NCI-H1417 (cell line): ENCODE measurements around the gene USB1.

Experiments
- DNase-seq, 3 experiments: peaks; one replicate each; lab custom pipeline; 2025; lab: John Stamatoyannopoulos, UW

The USB1 gene

DNA sequence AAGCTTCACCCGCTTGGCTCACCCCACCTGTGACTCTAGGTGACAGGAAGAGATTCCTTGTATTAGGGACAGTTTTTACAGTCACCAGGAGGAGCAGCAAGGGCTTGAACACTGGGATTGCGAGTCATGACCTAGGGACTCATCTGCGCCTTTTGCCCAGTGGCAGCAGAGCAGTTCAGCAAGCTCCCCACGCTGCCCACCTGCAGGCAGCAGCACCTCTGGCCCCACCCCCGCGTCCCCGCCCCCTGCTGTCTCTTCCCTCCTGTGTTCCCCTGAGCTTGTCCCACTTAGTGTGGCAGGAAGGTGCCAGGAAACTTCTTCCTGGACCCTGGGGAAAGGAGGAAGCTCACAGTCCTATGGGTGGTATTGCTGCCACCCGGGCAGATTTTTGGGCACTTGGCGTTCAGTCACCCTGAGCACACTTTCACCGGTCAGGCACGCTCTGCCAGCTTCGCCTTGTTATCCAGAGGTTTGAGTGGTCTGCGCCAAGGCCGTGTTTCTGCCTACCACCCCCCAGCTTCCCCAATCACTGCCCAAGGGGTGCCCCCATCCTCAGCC, 33.0 kb downstream of the USB1 start:
- no peak for DNase-seq

DNA sequence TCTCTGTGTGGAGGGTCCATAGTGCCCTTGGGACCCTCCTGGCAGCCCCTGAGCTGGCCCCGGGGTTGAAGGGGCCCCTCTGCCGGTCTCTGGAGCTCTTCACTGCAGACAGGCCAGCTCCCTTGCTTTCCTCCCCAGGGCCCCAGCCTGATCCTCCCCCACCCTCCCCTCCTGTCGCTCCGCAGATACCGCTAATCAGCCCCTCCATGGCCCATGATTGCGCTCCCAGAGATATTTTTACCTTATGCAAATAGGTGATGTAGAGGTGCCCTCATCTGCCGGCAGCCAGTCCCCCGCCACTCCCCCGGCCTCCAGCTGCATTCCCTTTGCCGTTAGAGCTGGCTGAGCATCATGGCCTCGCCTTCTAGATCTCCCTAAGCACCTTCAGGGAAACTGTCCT, 33.6 kb downstream of the USB1 start:
- peak in 1 of 3 experiments; percentile 6 for DNase-seq

DNA sequence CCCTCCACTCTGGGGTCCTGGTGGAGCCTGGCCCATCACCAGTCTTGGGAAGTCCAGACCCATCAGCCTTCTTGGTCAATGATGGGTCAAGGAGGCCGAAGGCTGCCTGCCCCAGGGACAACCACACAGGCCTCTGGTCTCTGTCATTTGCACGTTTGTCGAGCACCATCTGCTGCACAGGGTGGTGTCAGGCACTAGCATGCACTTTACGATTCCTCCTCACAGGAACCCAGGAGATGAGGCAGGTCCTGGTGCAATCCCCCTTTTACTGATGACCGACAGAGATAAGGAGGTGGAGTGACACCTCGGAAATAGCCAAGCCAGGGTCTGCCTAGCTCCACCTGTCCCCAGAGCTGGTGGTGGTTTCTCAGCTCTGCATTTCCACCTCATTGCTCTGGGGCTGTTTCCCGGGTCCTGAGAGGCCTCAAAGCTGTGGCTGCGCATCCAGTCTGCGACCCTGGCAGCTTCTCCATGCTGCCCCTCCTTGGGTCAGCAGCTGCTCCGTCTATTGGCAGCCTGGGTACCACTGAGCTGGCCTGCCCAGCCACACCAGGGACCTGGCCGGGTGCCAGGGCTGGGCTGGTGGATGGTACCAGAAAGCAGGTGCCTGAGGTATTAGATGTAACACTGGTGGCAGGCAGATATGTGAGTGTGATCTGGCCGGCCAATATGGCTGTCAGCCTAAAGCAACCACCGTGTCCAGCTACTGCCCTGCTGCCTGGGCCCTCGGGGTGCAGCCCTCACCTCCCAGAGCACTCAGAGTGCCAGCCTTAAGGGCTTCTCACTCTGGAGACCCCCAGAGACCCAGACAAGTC, 34.4 kb downstream of the USB1 start:
- peak in 2 of 3 experiments; percentile 19 to 55 for DNase-seq

DNA sequence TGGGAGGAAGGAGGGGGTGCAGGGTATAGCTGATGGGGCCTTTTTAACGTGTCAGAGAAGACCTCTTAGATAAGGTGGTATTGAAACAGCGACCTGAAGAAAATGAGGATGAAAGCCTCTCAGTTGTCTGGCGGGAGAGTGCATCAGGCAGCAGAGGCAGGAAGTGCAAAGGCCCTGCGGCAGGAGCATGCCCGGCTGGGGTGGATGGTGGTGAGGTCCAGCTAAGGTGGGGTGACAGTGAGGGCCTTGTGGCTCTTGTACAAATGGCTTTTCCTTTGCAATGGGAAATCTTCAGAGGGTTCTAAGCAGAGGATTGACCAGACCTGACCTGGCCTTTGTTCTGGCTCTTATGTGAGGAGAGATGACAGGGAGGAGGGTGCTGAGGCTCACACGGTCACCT, 35.7 kb downstream of the USB1 start:
- DNase-seq = no peak

DNA sequence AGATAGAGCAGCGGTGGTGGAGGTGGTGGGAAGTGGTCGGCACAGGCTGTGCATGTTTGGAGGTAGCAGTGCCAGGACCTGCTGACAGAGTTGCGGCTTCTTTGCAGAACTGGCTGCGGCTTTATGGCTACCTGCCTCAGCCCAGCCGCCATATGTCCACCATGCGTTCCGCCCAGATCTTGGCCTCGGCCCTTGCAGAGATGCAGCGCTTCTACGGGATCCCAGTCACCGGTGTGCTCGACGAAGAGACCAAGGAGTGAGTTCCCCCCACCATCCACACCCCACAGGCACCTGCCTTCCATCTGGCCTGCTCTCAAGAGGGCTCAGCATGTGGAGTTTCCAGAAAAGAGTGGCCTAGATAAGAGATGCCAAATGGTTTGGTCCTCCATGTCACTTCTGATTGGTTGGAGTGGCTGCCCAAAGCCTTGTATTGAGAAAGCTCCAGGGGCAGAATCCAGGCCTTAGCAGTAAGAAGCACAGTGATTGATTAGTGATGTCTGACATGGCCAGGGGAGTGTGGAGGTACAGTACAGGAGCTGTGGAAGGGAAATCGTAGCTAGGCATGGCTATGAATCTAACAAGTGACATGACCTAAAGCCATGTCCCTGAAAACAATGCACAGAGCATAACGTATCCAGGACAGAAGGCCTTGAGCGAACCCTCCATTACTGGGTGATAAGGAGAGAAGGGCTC, 36.3 kb downstream of the USB1 start:
- DNase-seq = no peak

DNA sequence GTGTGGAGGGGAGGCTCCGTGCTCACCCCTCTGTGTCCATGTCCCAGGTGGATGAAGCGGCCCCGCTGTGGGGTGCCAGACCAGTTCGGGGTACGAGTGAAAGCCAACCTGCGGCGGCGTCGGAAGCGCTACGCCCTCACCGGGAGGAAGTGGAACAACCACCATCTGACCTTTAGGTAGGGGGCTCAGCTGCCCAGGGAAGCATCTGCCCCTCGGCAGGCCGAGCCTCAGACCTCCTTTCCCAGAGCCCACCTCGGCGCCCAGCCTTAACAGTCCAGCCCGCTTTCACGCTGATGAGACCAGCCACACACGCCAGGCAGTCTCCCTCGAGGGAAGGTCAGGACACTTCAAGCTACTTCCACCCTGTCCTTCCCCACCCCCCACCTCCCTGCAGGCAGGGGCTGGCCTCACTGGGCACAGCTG, 37.0 kb downstream of the USB1 start:
- no peak for DNase-seq

DNA sequence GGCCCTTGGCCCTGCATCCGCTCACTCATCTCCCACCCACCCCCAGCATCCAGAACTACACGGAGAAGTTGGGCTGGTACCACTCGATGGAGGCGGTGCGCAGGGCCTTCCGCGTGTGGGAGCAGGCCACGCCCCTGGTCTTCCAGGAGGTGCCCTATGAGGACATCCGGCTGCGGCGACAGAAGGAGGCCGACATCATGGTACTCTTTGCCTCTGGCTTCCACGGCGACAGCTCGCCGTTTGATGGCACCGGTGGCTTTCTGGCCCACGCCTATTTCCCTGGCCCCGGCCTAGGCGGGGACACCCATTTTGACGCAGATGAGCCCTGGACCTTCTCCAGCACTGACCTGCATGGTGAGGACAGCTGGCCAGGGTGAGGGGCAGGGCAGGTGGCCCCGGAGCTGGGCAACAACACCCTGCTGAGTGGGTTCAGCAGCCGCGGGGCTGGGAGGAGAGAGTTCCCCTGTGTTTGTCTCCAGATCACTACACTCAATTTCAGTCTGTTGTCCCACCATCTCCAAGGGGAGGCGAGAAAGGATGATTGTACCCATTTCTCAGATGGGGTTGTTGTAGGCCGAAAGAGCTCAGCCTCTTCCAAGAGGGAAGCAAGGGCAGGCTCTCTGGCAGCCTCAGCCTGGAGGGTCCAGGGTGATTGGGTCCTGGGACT, 38.8 kb downstream of the USB1 start:
- DNase-seq = no peak

DNA sequence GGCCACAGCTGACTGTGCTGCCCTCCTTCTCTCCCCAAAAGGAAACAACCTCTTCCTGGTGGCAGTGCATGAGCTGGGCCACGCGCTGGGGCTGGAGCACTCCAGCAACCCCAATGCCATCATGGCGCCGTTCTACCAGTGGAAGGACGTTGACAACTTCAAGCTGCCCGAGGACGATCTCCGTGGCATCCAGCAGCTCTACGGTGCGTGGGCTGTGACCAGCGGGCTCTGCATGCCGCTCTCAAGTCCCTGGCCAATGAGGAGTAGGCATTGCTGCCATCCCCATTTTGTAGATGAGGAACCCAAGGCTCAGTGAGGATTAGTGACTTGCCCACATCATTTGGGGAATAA, 39.3 kb downstream of the USB1 start:
- DNase-seq = no peak

DNA sequence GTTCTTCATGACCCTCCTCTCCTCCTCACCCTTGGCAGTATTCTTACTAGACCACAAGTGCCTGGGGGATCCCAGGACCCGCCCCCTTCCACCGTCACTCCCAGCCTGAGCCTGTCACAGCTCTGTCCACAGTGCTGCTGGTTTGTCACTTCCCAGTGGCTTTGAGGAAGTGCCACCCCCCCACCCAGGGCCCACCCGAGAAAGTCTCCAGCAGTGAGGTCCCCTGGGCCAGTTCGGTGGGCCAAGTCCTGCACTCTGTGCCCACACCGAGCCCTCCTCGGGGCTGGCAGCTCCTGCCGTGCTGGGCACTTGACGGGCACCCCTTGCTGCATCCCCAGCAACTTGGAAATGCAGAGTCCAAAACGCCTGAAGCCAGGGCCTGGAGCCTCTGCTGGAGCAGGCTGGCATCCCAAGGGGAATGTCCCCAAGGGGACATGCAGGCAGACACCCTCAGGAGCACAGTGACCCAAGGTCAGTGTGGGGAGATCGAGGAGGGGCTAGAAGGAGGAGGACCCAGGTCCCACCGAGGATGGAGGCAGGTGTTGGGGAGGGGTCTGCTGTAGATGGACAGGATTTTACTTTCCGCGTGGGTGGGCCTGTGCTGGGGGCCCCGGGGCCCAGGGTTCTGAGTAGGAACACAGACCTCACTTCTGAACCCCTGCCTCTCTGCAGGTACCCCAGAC, 39.9 kb downstream of the USB1 start:
- no peak for DNase-seq

DNA sequence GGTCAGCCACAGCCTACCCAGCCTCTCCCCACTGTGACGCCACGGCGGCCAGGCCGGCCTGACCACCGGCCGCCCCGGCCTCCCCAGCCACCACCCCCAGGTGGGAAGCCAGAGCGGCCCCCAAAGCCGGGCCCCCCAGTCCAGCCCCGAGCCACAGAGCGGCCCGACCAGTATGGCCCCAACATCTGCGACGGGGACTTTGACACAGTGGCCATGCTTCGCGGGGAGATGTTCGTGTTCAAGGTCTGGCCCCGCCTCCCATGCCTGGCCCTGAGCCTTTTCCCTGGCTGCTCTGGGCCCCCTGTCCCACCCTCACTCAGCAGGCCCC, 40.4 kb downstream of the USB1 start:
- DNase-seq = no peak

DNA sequence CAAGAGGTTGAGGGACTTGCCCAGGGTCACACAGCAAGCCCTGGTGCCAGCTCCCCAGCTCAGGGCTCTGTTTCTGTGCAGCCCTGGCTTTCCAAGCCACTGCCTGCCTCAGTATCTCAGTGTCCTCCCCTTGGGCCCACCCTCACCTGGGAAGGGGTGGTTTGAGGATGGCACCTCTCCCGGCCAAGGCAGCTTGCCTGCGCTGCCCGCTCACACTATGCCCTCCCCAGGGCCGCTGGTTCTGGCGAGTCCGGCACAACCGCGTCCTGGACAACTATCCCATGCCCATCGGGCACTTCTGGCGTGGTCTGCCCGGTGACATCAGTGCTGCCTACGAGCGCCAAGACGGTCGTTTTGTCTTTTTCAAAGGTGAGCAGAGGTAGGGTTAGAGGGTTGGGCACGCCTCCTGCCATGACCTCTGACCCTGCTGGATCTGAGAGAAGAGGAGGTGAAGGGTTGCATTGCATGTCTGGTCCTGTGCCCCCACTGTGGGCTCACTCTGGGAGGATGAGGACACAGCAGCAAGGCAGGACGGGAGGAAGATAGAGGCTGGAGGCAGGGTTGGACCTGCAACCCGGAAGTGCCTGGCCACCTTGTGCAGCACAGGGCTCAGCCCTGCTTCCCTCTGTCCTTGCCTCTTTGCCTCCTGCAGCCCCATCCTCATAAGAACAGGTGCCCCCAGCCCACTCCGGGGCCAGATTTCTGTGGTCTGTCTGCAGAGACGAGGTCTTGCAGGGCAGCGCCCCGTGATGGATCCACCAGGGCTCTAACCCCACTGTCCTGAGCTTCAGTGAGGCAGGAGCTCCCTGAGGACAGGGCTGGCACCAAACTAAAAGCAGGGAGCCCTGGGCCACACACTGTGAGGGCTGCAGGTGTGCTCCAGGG, 41.0 kb downstream of the USB1 start:
- DNase-seq = no peak

DNA sequence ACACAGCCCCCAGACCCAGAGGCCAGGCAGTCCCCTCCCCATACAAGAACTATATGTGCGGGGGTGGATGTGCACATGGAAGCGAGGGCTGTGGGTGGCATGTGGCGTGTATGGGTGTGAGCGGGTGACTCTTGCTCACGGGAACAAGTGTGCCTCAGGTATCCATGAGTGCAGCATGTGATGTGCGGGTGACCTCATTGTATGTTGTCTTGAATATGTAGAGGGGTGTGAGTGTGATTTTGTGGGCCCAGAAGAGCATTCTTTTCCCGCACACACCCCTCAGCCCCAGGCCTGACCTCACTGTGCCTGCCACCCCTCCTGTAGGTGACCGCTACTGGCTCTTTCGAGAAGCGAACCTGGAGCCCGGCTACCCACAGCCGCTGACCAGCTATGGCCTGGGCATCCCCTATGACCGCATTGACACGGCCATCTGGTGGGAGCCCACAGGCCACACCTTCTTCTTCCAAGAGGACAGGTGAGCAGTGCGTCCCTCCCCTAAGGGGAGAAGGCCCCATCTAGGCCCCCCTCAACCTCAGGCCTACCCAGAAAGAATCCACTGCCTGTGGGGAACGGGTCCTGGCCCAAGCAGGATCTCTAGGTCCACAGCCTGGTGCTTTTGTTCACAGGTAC, 41.8 kb downstream of the USB1 start:
- DNase-seq = no peak

DNA sequence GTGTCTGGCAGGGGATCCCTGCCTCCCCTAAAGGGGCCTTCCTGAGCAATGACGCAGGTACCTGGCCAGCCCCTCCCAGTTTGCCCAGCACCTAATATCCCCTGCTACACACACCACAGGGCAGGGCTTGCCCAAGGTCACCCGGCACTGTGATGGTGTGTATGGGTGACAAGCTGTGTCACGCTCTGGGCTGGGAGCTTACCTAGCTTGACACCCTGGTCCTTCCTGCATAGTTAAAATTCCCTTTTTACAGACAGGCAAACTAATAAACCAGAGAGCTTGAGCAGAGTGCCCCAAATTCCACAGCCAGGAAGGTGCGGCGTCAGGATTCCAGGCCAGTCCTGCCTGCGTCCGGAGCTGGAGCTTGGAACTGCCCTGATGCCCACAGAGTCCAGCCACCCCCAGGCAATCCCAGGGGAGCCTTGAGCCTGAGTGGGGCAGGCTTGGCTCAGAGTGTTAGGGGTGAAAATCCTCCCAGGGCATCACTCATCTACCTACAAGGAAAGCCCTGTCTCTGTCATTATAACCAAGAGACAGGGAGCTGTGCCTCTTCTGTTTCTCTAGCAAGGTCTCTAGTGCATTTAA, 42.5 kb downstream of the USB1 start:
- DNase-seq = no peak

DNA sequence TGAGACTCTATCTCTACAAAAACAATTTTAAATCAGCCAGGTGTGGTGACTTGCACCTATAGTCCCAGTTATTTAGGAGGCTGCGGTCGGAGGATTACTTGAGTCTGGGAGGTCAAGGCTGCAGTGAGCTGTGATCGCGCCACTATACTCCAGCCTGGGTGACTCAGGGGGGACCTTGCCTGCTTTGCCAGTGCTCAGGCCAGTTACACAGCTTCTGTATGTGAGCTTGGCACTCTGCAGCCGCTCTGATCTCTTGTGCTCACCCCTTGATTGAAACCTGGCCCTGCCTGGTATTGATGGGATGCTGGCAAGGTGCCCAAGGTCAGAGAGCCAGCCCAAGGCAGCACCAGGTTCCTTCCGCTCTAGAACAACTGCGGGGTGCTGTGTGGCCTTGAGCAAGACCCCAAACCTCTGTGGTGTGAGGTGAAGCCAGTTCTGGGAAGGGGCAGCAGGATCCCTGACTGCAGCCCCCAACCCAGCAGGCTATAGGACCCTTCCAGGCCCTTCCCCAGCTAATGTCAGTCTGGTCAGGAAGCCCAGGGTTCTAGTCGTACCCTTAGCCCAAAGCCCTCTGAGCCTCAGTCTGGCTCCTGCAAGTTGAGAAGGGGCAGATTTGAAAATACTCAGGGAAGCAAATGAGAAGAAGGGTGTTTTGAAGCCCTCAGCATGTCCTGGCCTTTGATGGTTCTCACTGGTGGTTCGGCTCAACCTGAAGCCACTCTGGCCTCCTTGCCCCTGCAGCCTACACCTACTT, 43.2 kb downstream of the USB1 start:
- DNase-seq = no peak

DNA sequence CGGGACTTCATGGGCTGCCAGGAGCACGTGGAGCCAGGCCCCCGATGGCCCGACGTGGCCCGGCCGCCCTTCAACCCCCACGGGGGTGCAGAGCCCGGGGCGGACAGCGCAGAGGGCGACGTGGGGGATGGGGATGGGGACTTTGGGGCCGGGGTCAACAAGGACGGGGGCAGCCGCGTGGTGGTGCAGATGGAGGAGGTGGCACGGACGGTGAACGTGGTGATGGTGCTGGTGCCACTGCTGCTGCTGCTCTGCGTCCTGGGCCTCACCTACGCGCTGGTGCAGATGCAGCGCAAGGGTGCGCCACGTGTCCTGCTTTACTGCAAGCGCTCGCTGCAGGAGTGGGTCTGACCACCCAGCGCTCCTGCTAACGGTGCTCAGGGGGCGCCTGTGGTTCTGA, 43.9 kb downstream of the USB1 start:
- no peak for DNase-seq

DNA sequence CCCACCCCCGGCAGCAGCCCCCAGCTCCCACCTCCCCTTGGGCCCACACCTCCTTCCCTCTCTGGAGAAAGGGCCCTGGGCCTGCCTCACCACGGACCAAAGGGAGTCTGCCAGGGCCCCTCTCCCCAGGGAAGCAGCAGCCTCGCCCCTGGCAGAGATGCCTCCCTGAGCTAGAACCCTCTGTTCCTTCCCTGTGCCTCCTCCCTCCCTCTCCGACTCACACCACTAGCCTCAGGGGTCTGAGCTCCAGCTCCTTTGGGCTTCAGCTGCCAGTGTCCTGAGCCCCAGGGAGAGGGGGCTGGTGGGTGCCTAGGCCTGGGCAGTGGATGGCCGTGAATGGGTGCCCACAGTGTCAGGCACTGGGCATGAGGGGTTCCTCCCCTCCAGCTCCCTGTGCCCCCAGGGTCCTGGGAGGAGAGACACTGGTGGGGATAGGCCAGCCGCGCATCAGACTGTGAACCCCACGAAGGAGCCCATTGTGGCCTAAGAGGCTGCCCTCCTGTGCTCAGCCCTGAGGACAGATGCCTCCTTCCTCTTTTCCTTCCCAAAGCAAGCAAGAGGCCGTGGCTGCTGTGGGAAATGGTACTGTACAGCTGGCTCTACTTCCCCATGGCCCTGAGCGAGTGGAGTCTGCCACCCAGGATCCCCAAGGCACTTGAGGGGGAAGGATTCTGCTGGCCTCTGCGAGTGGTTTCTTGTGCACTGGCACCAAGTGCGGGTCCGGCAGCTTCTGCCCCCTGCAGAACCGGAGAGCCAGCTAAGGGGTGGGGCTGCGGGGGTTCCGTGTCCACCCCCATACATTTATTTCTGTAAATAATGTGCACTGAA, 45.1 kb downstream of the USB1 start:
- DNase-seq = no peak

DNA sequence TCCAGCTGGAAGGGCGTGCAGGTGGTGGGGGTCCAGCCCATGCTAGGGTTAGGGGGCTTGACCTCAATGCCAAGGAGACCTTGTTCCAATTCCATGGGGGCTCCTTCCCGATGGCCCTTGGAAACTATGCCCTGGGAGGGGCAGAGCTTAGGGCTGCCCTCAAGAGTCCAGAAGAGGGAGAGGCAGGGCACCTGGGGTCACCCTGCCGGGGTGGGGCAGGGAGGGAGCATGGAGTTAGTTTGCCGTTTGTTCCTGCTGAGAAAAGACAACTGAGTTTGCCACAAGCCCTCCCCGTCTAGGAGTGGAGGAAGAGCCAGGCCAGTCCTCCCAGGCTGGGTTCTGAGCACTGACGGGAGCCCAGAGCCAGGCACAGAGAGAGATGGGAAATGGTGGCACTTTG, 45.7 kb downstream of the USB1 start:
- no peak for DNase-seq

DNA sequence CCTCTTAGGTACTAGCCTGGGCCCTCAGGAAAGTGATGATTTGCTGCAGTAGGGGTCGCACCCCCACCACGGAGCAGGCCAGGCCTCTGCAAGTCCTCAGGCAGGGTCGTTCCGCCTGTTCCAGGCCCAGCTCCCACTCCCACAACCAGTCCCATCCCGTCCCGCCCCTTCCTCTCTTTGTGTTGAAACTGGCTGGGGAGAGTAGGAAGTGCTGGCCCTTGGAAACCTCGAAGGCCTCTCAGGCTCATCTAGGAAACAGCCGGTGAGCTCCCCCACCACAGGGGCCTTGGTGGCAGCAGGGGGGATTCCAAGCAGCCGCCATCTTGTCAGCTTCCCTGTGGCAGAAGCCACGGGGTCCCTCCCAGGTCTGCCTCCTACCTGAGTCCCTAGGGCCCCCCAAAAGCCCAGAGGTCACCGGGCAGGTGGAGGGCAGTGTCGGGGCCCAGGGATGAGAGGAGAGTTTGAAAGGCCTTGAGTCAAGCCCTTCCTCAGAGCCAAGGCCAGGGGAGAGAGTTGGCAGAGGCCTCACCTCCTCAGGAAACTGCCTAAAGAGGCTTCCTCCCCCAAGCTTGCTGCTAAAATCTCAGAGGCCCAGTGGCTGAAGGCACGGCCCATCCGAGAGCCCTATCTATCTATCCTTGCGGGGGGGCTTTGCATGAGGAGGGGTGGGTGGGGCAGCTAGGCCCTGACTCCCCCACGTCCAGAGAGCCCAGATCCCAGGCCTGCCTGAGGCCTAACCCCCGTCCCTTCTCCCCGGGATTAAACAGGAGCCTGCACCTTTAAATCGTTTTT, 46.5 kb downstream of the USB1 start:
- no peak for DNase-seq
